Fibroblast of villous mesenchyme (primary cell): ENCODE results near the gene RPS16. TPM values are rescaled to one million over a fixed set of nuclear protein-coding genes. Genes with fewer than 3 reads are reported as not detected.

ENCODE experiments used
- DNase-seq: peaks from one replicate; pipeline ENCODE4 v3.0.0-alpha.2; 2010; ENCODE audit warnings: low read depth
- H3K4me3 ChIP-seq: 2 replicates; pipeline ENCODE4 v1.5.1; 2011; ENCODE audit warnings: low read depth, mild to moderate bottlenecking, low read length
- total RNA-seq: library from RNA; depleted of rRNA; stranded (reverse); fragments of >200 nt; gene quantifications from 2 replicates; pipeline ENCODE4 v1.2.3, GENCODE V29; 2012
- TF ChIP-seq, protein P1 (sequence below): IDR thresholded peaks from 2 replicates; pipeline ENCODE4 v1.5.1; 2012; ENCODE audit warnings: low read depth, mild to moderate bottlenecking, low read length; ENCODE audit not compliant: insufficient read depth

Gene RPS16
- total RNA-seq, 1 donor, result 43.2 TPM

DNA sequence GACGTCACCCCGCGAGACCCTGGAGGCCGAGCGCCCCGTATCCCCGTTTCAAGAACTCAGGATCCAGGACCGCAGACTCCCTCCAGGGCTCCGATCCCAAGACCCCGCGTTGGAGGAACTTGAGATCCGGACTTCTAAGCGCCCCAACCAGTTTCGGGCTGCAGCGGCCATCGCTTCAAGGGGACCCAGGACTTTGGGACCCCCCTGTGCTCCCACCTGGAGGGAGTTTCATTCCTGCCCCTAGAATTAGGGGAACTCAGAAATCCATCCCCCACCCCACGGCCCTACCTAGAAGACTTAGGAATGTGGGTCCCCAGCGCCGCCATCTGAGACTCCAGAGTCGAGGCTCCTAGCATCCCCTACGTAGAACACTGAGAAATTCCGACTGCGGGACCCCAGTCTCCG lies 22.9 kb downstream of the RPS16 start:
- TF ChIP-seq, protein P1, sequence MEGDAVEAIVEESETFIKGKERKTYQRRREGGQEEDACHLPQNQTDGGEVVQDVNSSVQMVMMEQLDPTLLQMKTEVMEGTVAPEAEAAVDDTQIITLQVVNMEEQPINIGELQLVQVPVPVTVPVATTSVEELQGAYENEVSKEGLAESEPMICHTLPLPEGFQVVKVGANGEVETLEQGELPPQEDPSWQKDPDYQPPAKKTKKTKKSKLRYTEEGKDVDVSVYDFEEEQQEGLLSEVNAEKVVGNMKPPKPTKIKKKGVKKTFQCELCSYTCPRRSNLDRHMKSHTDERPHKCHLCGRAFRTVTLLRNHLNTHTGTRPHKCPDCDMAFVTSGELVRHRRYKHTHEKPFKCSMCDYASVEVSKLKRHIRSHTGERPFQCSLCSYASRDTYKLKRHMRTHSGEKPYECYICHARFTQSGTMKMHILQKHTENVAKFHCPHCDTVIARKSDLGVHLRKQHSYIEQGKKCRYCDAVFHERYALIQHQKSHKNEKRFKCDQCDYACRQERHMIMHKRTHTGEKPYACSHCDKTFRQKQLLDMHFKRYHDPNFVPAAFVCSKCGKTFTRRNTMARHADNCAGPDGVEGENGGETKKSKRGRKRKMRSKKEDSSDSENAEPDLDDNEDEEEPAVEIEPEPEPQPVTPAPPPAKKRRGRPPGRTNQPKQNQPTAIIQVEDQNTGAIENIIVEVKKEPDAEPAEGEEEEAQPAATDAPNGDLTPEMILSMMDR, result no peak
- H3K4me3 ChIP-seq, result peak overlapping the region; percentile 94
- no peak for DNase-seq

DNA sequence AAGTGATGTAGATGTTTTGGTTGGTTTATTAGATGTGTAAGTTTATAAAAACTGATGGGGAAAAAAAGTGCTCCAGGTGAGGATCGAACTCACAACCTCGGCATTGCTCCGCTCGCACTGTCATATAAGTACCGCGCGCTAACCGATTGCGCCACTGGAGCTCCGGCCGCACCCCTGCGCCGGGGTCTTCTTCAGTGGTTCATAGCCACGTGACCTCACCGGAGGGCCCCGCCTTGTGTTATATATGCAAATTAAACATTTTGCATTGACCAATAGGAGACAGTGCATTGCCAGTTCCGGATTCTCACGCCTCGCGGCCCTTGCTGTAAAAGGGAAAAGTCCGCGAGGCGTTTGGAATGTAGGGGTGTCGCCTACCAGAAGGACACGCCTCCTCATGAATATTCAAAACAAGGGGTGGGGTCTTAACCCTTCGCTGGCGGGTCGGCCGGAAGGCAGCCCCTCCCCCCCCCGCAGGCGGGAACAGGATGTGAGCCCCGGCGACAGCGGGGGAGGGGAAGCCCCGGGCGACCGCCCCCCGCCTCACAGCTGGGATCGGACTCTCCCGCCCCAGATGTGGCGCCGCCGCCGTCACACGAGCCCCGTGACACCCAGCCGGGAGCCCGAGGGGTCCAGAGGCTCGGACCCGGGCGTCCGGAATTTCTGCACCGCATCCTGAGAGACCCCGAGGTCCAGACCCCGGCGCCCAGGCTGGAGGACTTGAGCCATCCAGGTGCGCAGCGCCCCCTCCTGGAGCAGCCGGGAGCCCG lies 23.5 kb downstream of the RPS16 start, which contains the start of gene PLEKHG2:
TSS of gene PLEKHG2 (plus strand) at position 570 of the 767 bp plus-strand sequence. CDS start 1,418 bp downstream, outside the sequence.
- peak within 1 kb of the TSS; percentile 94 for H3K4me3 ChIP-seq
- TF ChIP-seq, protein P1, result peak; percentile 77
- DNase-seq, result peak; percentile 100

DNA sequence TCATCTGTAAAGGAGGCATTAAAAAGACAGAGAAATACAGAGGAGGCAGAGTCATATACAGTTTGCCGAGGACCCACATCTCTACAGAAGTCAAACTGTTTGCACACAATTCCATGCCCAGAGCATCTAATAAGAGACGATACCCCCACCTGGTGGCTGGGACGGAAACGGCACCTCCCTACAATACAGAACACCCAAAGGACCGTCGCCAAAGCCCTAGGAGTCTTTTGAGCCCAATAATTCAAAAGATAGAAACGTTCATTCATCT lies 24.0 kb downstream of the RPS16 start:
- DNase-seq, result peak; percentile 95
- peak overlapping the region; percentile 36 for H3K4me3 ChIP-seq

DNA sequence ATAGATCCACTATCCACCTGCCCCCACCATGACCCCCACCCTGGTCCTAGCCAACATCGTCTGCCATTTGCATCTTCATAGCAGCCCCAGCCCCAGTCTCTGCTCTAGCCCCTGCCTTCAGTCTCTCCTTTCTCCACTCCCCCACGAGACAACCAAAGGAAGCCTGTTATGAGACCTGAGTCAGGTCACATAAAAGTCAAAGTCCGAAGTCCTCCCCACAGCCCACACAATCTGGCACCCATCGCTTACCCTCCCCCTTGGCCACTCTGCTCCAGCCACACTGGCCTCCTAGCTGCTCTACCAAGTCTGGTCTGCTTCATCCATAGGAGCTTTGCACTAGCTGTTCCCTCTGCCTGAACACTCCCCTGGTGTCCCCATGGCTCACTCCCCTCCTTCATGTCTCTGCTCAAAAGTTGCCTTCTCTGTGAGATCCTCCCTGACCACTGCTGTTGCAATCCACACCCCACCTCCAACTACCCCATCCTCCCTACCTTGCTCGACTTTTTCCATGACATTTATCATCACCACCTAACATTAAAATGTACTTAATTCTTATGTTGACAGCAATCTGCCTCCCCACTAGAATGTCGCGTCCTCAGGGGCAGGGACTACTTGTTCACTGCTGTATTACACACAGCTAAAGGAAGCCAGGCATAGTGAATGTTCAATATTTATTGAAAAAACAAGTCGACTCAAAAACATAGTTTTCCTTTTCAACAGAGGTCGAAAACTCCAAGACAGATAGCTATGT lies 24.5 kb downstream of the RPS16 start:
- H3K4me3 ChIP-seq, result peak overlapping the region; percentile 36
- peak; percentile 76 for DNase-seq
- TF ChIP-seq, protein P1, result no peak

More for the DNA sequence above, 24.0 kb downstream of the RPS16 start:
- TF ChIP-seq, protein P1, result peak; percentile 93

DNA sequence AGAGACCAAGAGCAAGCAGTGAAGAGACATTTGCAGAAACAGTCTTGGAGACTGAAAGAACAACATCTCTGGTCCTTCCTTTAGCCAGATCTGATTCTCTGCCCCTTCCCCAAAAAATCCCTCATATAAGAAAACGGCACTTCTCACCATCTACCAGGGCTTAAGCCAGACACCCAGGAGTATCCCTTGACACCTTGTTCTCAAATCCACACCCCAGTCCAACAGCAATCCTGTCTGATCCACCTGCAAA lies 25.0 kb downstream of the RPS16 start:
- TF ChIP-seq, protein P1, result no peak
- no peak overlapping the region for H3K4me3 ChIP-seq
- DNase-seq, result no peak

DNA sequence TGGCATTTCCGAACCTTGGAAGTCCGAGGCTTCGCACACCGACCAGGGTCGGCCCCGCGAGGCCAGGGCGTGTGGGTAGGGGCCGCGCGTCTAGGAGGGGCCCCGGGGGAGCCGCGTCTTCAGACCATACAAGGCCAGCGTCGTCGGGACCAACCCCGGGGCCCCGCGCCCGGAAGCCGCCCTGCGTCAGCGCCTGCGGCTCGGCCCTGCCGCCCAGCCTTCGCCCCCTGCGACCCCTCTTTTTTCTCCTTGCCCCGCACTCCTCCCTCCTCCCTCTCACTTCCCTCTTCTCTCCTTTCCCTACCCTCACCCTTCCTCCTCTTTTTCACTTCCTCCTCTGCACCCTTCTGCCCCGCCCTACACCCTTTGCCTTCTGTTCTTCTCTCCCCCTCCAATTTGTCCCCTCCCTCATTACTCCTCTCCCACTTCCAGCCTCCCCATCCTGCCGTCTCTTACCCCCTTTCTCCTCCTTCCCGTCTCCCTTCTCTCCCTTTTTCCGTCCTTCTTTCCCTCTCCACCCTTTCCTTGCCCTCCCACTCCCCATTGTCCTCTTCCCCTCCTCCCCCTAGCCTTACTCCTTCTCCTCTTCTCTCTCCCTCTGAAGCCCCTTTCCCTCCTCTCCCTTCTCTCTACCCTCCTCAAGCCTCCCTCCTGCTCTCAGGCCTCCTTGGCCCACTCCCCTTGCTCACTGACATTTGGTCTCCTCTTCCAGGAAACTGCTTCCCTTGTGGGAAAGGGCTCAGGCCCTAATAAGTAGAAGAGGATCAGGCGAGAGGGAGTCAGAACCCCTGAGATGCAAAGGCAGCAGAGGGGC lies 25.5 kb downstream of the RPS16 start:
- TF ChIP-seq, protein P1, result no peak
- peak; percentile 82 for DNase-seq
- H3K4me3 ChIP-seq, result peak overlapping the region; percentile 88
